ENCODE measurements around the gene TTC12. TPM values are rescaled to one million over a fixed set of nuclear protein-coding genes. Genes with fewer than 3 reads are reported as not detected.

TTC12 gene
- total and polyA plus RNA-seq, 8 donors = 4.3 to 13.9 (median 8.0) TPM

GRCh38 chr11:113317339-113317738, 3.0 kb downstream of the TTC12 start:
- FAIRE-seq (no peak), DNase-seq (no peak), ATAC-seq (no peak)
- Histone ChIP-seq H3K4me1 (peaks cover 0 to 7% (median 0%) of the 10 kb centered on the region in 3 donors), H3K27ac (no peak overlapping the region), H3K9me3 (no peaks in the 10 kb centered on the region), H3K36me3 (no peaks in the 10 kb centered on the region), H3K27me3 (no peaks in the 10 kb centered on the region), H3K4me3 (no peak overlapping the region)
- 93 to 97% methylated on average over 2 of the region's 2 CpGs for WGBS, 2 donors
- intact Hi-C loops (cut with DNase I) = no loop called here
- no peak for TF ChIP-seq CTCF (IDR thresholded peaks at IDR 0.05)

GRCh38 chr11:113319085-113319484, 4.7 kb downstream of the TTC12 start:
- Histone ChIP-seq H3K36me3 (peaks cover 0 to 8% (median 0%) of the 10 kb centered on the region in 3 donors), H3K4me1 (peaks cover 0 to 7% (median 0%) of the 10 kb centered on the region in 3 donors), H3K27me3 (no peaks in the 10 kb centered on the region), H3K27ac (no peak overlapping the region), H3K4me3 (no peak overlapping the region), H3K9me3 (no peaks in the 10 kb centered on the region)
- intact Hi-C loops (cut with DNase I) = no loop called here
- no peak for ATAC-seq
- TF ChIP-seq CTCF (IDR thresholded peaks at IDR 0.05) = no peak
- WGBS, 2 donors = 88 to 89% methylated on average over 4 of the region's 4 CpGs
- FAIRE-seq = no peak
- DNase-seq = no peak

- Histone ChIP-seq H3K36me3 (peaks cover 0 to 31% (median 6%) of the 10 kb centered on the region in 3 donors), H3K4me1 (no peaks in the 10 kb centered on the region), H3K9me3 (no peaks in the 10 kb centered on the region), H3K27me3 (no peaks in the 10 kb centered on the region), H3K4me3 (no peak overlapping the region), H3K27ac (no peak overlapping the region)
- WGBS, 2 donors = 46 to 50% methylated on average over 4 of the region's 4 CpGs
- DNase-seq = no peak
- FAIRE-seq = no peak
- no peak for TF ChIP-seq CTCF (IDR thresholded peaks at IDR 0.05)
- no peak for ATAC-seq
- intact Hi-C loops (cut with DNase I) = no loop called here
Measured at GRCh38 chr11:113322158-113322557, 7.8 kb downstream of the TTC12 start.

GRCh38 chr11:113324250-113324649, 9.9 kb downstream of the TTC12 start:
- TF ChIP-seq CTCF (IDR thresholded peaks at IDR 0.05) = no peak
- Histone ChIP-seq H3K27ac (no peak overlapping the region), H3K9me3 (no peaks in the 10 kb centered on the region), H3K36me3 (peaks cover 0 to 32% (median 6%) of the 10 kb centered on the region in 3 donors), H3K4me1 (no peaks in the 10 kb centered on the region), H3K27me3 (no peaks in the 10 kb centered on the region), H3K4me3 (no peak overlapping the region)
- DNase-seq (no peak), FAIRE-seq (no peak), ATAC-seq (no peak)
- 90 to 95% methylated on average over 5 of the region's 5 CpGs for WGBS, 2 donors
- intact Hi-C loops (cut with DNase I) = no loop called here

GRCh38 chr11:113329725-113330124, 15.3 kb downstream of the TTC12 start:
- 91 to 96% methylated on average over 2 of the region's 2 CpGs for WGBS, 2 donors
- no peak for DNase-seq
- H3K4me1 ChIP-seq = no peaks in the 10 kb centered on the region
- H3K4me3 ChIP-seq = no peak overlapping the region
- FAIRE-seq = no peak
- H3K27ac ChIP-seq = no peak overlapping the region
- peaks cover 0 to 48% (median 6%) of the 10 kb centered on the region in 3 donors for H3K36me3 ChIP-seq
- TF ChIP-seq CTCF (IDR thresholded peaks at IDR 0.05) = no peak
- H3K27me3 ChIP-seq = no peaks in the 10 kb centered on the region
- H3K9me3 ChIP-seq = no peaks in the 10 kb centered on the region
- intact Hi-C loops (cut with DNase I) = no loop called here
- ATAC-seq = no peak
